ENCODE results near the gene LAMA2. TPM values are rescaled to one million over a fixed set of nuclear protein-coding genes. Genes with fewer than 3 reads are reported as not detected.

The LAMA2 gene
- total RNA-seq, 1 donor from 2014 or later: 115 TPM

GRCh38 chr6:128892079-128892478, 9.1 kb downstream of the LAMA2 start:
- DNase-seq: no peak
- ATAC-seq (ENCODE audit: poor library complexity): peak; percentile 54
- intact Hi-C loops (cut with DNase I): no loop called here

GRCh38 chr6:128899341-128900050, 16.6 kb downstream of the LAMA2 start:
- DNase-seq (no peak), ATAC-seq (ENCODE audit: poor library complexity) (no peak)
- intact Hi-C loops (cut with DNase I): no loop called here

GRCh38 chr6:128903715-128904114, 20.8 kb downstream of the LAMA2 start:
- intact Hi-C loops (cut with DNase I): no loop called here
- ATAC-seq (ENCODE audit: poor library complexity): peak; percentile 23
- no peak for DNase-seq

GRCh38 chr6:128914051-128914450, 31.1 kb downstream of the LAMA2 start:
- intact Hi-C loops (cut with DNase I): no loop called here
- no peak for DNase-seq
- peak; percentile 28 for ATAC-seq (ENCODE audit: poor library complexity)

- DNase-seq (no peak), ATAC-seq (ENCODE audit: poor library complexity) (no peak)
- intact Hi-C loops (cut with DNase I): no loop called here
Measured at GRCh38 chr6:128918886-128919285, 35.9 kb downstream of the LAMA2 start.

- ATAC-seq (ENCODE audit: poor library complexity) (no peak), DNase-seq (no peak)
- intact Hi-C loops (cut with DNase I): no loop called here
Measured at GRCh38 chr6:128919412-128920180, 36.7 kb downstream of the LAMA2 start.

- DNase-seq: no peak
- intact Hi-C loops (cut with DNase I): no loop called here
Measured at GRCh38 chr6:128925765-128926164, 42.8 kb downstream of the LAMA2 start.

GRCh38 chr6:128929869-128930268, 46.9 kb downstream of the LAMA2 start:
- ATAC-seq (ENCODE audit: poor library complexity) (peak; percentile 8), DNase-seq (no peak)
- intact Hi-C loops (cut with DNase I): no loop called here

More at GRCh38 chr6:128925765-128926164, 42.8 kb downstream of the LAMA2 start:
- no peak for ATAC-seq (ENCODE audit: poor library complexity)

GRCh38 chr6:128930321-128930720, 47.4 kb downstream of the LAMA2 start:
- no peak for DNase-seq
- intact Hi-C loops (cut with DNase I): no loop called here
- no peak for ATAC-seq (ENCODE audit: poor library complexity)

- no peak for ATAC-seq (ENCODE audit: poor library complexity)
- intact Hi-C loops (cut with DNase I): no loop called here
- no peak for DNase-seq
Measured at GRCh38 chr6:128932061-128932460, 49.1 kb downstream of the LAMA2 start.

GRCh38 chr6:128950864-128951263, 67.9 kb downstream of the LAMA2 start:
- DNase-seq: no peak
- ATAC-seq (ENCODE audit: poor library complexity): no peak
- intact Hi-C loops (cut with DNase I): no loop called here

- ATAC-seq (ENCODE audit: poor library complexity): peak; percentile 58
- intact Hi-C loops (cut with DNase I): no loop called here
- DNase-seq: no peak
Measured at GRCh38 chr6:128952902-128953301, 70.0 kb downstream of the LAMA2 start.

- no peak for ATAC-seq (ENCODE audit: poor library complexity)
Measured at GRCh38 chr6:128954308-128955043, 71.5 kb downstream of the LAMA2 start.

GRCh38 chr6:128963561-128963960, 80.6 kb downstream of the LAMA2 start:
- intact Hi-C loops (cut with DNase I): no loop called here
- DNase-seq (no peak), ATAC-seq (ENCODE audit: poor library complexity) (no peak)

More at GRCh38 chr6:128954308-128955043, 71.5 kb downstream of the LAMA2 start:
- DNase-seq: no peak
- intact Hi-C loops (cut with DNase I): no loop called here

- intact Hi-C loops (cut with DNase I): no loop called here
- ATAC-seq (ENCODE audit: poor library complexity) (no peak), DNase-seq (no peak)
Measured at GRCh38 chr6:128964233-128964755, 81.4 kb downstream of the LAMA2 start.

- ATAC-seq (ENCODE audit: poor library complexity): no peak
- no peak for DNase-seq
Measured at GRCh38 chr6:128964771-128965170, 81.8 kb downstream of the LAMA2 start.

GRCh38 chr6:128966934-128967333, 84.0 kb downstream of the LAMA2 start:
- intact Hi-C loops (cut with DNase I): no loop called here
- ATAC-seq (ENCODE audit: poor library complexity): no peak
- DNase-seq: no peak

More at GRCh38 chr6:128964771-128965170, 81.8 kb downstream of the LAMA2 start:
- intact Hi-C loops (cut with DNase I): no loop called here

GRCh38 chr6:128979071-128979470, 96.1 kb downstream of the LAMA2 start:
- DNase-seq (no peak), ATAC-seq (ENCODE audit: poor library complexity) (no peak)
- intact Hi-C loops (cut with DNase I): no loop called here

- no peak for ATAC-seq (ENCODE audit: poor library complexity)
- DNase-seq: no peak
- intact Hi-C loops (cut with DNase I): no loop called here
Measured at GRCh38 chr6:128981716-128982115, 98.8 kb downstream of the LAMA2 start.

Measured in Right ventricle myocardium superior (tissue), 1 donor.